Right cardiac atrium (tissue), 5 donors: Measurements from ENCODE around the gene EPN2. TPM values are rescaled to one million over a fixed set of nuclear protein-coding genes. Genes with fewer than 3 reads are reported as not detected.

Source experiments
- ATAC-seq, 2 donors: fragments of 200-7000 bp; cut with Tn5 transposase; one replicate each; pipeline versions ENCODE4 v1.8.0 to v1.9.1; 2020; ENCODE audit warnings: moderate library complexity in 2 of 2, mild to moderate bottlenecking in 1 of 2
- DNase-seq, 3 donors: peaks; one replicate each; pipeline ENCODE4 v3.0.0-alpha.2; 2020
- H3K27ac ChIP-seq: one replicate; pipeline ENCODE4 v1.5.1; 2013; ENCODE audit warnings: mild to moderate bottlenecking, low read length, control low read depth, moderate library complexity
- H3K27me3 ChIP-seq: one replicate; pipeline ENCODE4 v1.6.1; 2013; ENCODE audit not compliant: control insufficient read depth, insufficient read depth
- H3K4me1 ChIP-seq: one replicate; pipeline ENCODE4 v1.6.1; 2013; ENCODE audit warnings: low read length; ENCODE audit not compliant: control insufficient read depth, insufficient read depth
- H3K4me3 ChIP-seq: one replicate; pipeline ENCODE4 v1.5.1; 2013; ENCODE audit warnings: low read length, control low read depth
- H3K9me3 ChIP-seq: one replicate; pipeline ENCODE4 v1.6.1; 2013; ENCODE audit warnings: low read length; ENCODE audit not compliant: control insufficient read depth
- WGBS: extraction: QIAGEN DNeasy Blood & Tissue Kit; methylation state at CpG from one replicate; pipeline ENCODE4 v1.1.7; 2013; 5-methylcytosine and 5-hydroxymethylcytosine counted together
- intact Hi-C, 4 donors: fragments of 100-400 bp; cut with DNase I; formaldehyde crosslinking; loops; one replicate each; pipeline versions ENCODE4 v1.11.0 to v1.14.0; 2022 to 2023
- polyA plus RNA-seq: library from polyadenylated mRNA; stranded (reverse); fragments of 200-250 nt; gene quantifications from one replicate; pipeline ENCODE4 v1.2.3, GENCODE V29; 2013
- total RNA-seq, 4 donors: library from RNA; stranded (reverse); fragmentation: NEBNext Ultra II Directional; extraction: Animal tissue kit (Norgen Biotek cat#: 25700); gene quantifications; one replicate each; pipeline ENCODE4 v1.2.1, GENCODE V29; 2021
- donor health status: healthy with polysubstance abuse.
- donor health status: DM: no; HTN: yes; CAD: no.
- donor health status: DM: no; HTN: no; CAD: no.
- donor health status: DM: no; HTN: yes; CAD: no; lungs with severe emphysema.
- donor health status: DM: yes; HTN: yes; CAD: no.

The EPN2 gene
- total and polyA plus RNA-seq, 5 donors, result 50.2 to 138 (median 113) TPM

DNA sequence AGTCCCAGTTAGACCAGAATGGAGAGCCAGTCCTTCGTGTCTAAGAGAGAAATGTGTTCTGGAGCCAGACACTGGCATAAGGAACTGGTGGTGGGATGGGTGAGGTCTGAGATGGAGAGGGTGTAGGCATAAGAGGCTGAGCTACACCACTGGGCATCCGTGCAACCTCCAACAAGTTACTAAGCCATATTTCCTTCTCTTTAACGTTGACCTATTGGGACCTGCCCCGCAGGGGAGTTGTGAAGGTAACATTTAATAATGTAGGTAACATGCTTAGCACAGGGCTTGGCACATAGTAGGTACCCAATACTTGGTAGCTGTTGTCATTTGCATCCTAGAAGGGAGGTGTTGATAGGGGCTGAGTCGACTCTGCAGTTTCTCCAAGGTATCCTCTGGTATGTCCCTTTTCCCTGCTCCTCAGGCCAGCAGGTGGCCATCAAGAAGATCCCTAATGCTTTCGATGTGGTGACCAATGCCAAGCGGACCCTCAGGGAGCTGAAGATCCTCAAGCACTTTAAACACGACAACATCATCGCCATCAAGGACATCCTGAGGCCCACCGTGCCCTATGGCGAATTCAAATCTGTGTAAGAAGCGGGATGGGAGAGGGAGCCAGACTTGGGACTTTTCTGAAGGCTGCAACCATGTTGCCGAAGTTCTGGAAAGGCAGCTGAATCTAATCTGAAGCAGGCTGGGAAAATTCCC lies 142.3 kb downstream of the EPN2 start:
- WGBS, result 74% methylated on average over 13 of the region's 13 CpGs
- Histone ChIP-seq H3K4me3 (peak overlapping the region; percentile 77), H3K9me3 (no peaks in the 10 kb centered on the region), H3K4me1 (peaks cover 10% of the 10 kb centered on the region), H3K27ac (no peak overlapping the region), H3K27me3 (no peaks in the 10 kb centered on the region)
- no peak for DNase-seq
- no peak for ATAC-seq
- intact Hi-C loops, result loop anchor here in 2 of 4 donors (5.0 to 10.0 kb wide), 2 partner anchors 55 to 128 kb away; no protein-coding TSS in a partner anchor

DNA sequence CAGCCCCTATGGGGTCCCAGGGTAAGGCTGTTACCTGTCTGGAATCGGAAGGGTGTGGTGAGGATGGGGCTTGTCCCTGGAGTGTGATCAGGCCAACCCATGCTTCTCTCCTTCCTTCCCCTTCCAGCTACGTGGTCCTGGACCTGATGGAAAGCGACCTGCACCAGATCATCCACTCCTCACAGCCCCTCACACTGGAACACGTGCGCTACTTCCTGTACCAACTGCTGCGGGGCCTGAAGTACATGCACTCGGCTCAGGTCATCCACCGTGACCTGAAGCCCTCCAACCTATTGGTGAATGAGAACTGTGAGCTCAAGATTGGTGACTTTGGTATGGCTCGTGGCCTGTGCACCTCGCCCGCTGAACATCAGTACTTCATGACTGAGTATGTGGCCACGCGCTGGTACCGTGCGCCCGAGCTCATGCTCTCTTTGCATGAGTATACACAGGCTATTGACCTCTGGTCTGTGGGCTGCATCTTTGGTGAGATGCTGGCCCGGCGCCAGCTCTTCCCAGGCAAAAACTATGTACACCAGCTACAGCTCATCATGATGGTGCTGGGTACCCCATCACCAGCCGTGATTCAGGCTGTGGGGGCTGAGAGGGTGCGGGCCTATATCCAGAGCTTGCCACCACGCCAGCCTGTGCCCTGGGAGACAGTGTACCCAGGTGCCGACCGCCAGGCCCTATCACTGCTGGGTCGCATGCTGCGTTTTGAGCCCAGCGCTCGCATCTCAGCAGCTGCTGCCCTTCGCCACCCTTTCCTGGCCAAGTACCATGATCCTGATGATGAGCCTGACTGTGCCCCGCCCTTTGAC lies 143.5 kb downstream of the EPN2 start:
- intact Hi-C loops, result loop anchor here in 1 of 4 donors (10.0 kb wide), 1 partner anchor 56 kb away; no protein-coding TSS in a partner anchor
- no peak overlapping the region for H3K27ac ChIP-seq
- ATAC-seq (no peak), DNase-seq (peak in 2 of 3 donors; percentile 20 to 56)
- WGBS, result 90% methylated on average over 29 of the region's 29 CpGs
- peaks cover 11% of the 10 kb centered on the region for H3K4me1 ChIP-seq
- H3K27me3 ChIP-seq, result no peaks in the 10 kb centered on the region
- H3K4me3 ChIP-seq, result no peak overlapping the region
- no peaks in the 10 kb centered on the region for H3K9me3 ChIP-seq

GRCh38 chr17:19381361-19381740 lies 144.2 kb downstream of the EPN2 start:
- Histone ChIP-seq H3K27me3 (no peaks in the 10 kb centered on the region), H3K27ac (no peak overlapping the region), H3K4me3 (no peak overlapping the region), H3K9me3 (no peaks in the 10 kb centered on the region), H3K4me1 (peaks cover 11% of the 10 kb centered on the region)
- 96% methylated on average over 7 of the region's 7 CpGs for WGBS
- DNase-seq (peak in 1 of 3 donors; percentile 11), ATAC-seq (no peak)
- intact Hi-C loops, result loop anchor here in 1 of 4 donors (10.0 kb wide), 1 partner anchor 57 kb away; no protein-coding TSS in a partner anchor

DNA sequence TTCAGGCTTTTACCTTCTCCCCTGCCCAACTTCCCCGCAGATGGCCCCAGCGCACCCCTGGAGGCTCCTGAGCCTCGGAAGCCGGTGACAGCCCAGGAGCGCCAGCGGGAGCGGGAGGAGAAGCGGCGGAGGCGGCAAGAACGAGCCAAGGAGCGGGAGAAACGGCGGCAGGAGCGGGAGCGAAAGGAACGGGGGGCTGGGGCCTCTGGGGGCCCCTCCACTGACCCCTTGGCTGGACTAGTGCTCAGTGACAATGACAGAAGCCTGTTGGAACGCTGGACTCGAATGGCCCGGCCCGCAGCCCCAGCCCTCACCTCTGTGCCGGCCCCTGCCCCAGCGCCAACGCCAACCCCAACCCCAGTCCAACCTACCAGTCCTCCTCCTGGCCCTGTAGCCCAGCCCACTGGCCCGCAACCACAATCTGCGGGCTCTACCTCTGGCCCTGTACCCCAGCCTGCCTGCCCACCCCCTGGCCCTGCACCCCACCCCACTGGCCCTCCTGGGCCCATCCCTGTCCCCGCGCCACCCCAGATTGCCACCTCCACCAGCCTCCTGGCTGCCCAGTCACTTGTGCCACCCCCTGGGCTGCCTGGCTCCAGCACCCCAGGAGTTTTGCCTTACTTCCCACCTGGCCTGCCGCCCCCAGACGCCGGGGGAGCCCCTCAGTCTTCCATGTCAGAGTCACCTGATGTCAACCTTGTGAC lies 144.7 kb downstream of the EPN2 start:
- intact Hi-C loops, result loop anchor here in 1 of 4 donors (10.0 kb wide), 1 partner anchor 57 kb away; no protein-coding TSS in a partner anchor
- no peak overlapping the region for H3K27ac ChIP-seq
- H3K4me3 ChIP-seq, result no peak overlapping the region
- WGBS, result 90% methylated on average over 31 of the region's 31 CpGs
- ATAC-seq (no peak), DNase-seq (peak; percentile 14 to 67 (median 51))
- peaks cover 14% of the 10 kb centered on the region for H3K4me1 ChIP-seq
- no peaks in the 10 kb centered on the region for H3K9me3 ChIP-seq
- no peaks in the 10 kb centered on the region for H3K27me3 ChIP-seq

DNA sequence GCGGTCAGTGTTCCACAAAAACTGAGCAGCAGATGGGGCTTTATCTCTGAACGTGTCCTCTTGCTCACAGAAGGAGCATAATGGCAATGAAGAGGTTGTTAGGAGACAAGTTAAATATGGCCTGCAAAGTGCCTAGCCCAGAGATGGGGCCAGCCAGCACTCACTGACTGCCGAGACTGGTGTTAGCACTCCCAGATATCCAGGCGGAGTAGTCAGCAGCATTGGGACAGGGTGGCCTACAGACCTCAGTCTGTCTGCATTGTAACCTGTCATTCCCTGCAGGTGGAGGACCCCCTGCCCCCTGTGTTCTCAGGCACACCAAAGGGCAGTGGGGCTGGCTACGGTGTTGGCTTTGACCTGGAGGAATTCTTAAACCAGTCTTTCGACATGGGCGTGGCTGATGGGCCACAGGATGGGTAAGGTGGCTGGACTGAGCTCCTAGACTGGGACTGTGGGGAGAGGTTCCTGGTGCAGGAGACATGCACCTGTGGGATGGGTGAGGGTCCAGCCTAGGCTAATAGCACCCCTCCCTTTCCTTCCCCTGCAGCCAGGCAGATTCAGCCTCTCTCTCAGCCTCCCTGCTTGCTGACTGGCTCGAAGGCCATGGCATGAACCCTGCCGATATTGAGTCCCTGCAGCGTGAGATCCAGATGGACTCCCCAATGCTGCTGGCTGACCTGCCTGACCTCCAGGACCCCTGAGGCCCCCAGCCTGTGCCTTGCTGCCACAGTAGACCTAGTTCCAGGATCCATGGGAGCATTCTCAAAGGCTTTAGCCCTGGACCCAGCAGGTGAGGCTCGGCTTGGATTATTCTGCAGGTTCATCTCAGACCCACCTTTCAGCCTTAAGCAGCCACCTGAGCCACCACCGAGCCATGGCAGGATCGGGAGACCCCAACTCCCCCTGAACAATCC lies 145.6 kb downstream of the EPN2 start:
- H3K9me3 ChIP-seq, result no peaks in the 10 kb centered on the region
- peaks cover 17% of the 10 kb centered on the region for H3K4me1 ChIP-seq
- H3K27ac ChIP-seq, result no peak overlapping the region
- intact Hi-C loops, result loop anchor here in 1 of 4 donors (10.0 kb wide), 1 partner anchor 58 kb away; no protein-coding TSS in a partner anchor
- no peaks in the 10 kb centered on the region for H3K27me3 ChIP-seq
- WGBS, result 74% methylated on average over 13 of the region's 13 CpGs
- no peak for ATAC-seq
- no peak overlapping the region for H3K4me3 ChIP-seq
- DNase-seq, result peak in 1 of 3 donors; percentile 13

DNA sequence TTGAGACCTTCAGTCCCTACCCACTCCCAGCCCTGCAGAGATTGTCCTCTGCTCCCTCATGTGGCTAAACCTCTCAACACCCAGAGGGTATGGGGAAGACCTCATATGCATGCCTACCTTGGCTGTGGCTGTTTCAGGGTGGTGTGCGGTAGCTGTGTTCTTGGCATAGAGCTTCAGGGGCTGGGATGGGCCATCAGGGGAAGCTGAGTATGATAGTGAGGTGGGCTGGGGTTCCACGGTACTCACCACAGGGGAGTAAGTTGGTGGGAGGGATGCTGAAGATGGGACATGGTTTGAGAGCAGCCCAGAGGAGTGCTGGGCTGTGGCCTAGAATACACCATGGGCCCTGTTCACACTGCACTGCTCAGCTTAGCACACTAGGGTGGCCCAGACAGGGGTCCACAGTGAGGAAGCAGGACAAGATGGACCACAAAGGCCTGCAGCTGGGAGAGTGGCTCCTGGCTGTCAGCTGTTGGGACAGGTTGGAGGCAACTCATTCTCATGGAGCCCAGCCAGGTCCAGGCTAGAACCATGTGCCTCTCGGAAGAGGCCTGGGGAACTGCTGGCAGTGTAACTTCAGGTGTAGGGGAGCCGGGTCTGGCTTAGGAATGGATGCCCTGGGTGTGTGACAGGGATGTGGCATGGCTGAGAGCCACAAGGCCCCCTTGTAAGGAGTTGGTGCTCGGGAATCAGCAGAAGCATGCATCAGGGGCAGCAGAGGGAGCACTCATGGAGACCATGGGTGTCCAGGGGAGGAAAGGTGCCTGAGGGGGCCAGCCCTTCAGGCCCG lies 146.7 kb downstream of the EPN2 start:
- Histone ChIP-seq H3K4me1 (peaks cover 23% of the 10 kb centered on the region), H3K27me3 (no peaks in the 10 kb centered on the region), H3K4me3 (no peak overlapping the region), H3K27ac (peak overlapping the region; percentile 73), H3K9me3 (no peaks in the 10 kb centered on the region)
- WGBS, result 63% methylated on average over 6 of the region's 6 CpGs
- intact Hi-C loops, result loop anchor here in 1 of 4 donors (10.0 kb wide), 1 partner anchor 59 kb away; no protein-coding TSS in a partner anchor
- DNase-seq, result peak; percentile 75 to 84 (median 78)
- peak; percentile 3 to 12 for ATAC-seq

GRCh38 chr17:19384723-19385391 lies 147.7 kb downstream of the EPN2 start:
- peak; percentile 68 to 69 for ATAC-seq
- no peak overlapping the region for H3K4me3 ChIP-seq
- intact Hi-C loops, result loop anchor here in 1 of 4 donors (10.0 kb wide), 1 partner anchor 60 kb away; no protein-coding TSS in a partner anchor
- WGBS, result 30% methylated on average over 16 of the region's 16 CpGs
- H3K27me3 ChIP-seq, result no peaks in the 10 kb centered on the region
- DNase-seq, result peak; percentile 92 to 98 (median 96)
- peaks cover 23% of the 10 kb centered on the region for H3K4me1 ChIP-seq
- peak overlapping the region; percentile 73 for H3K27ac ChIP-seq
- no peaks in the 10 kb centered on the region for H3K9me3 ChIP-seq

GRCh38 chr17:19385521-19385983 lies 148.4 kb downstream of the EPN2 start:
- Histone ChIP-seq H3K27me3 (no peaks in the 10 kb centered on the region), H3K4me3 (no peak overlapping the region), H3K9me3 (no peaks in the 10 kb centered on the region), H3K4me1 (peaks cover 23% of the 10 kb centered on the region), H3K27ac (peak overlapping the region; percentile 56)
- ATAC-seq (no peak), DNase-seq (peak in 1 of 3 donors; percentile 74)
- intact Hi-C loops, result loop anchor here in 1 of 4 donors (10.0 kb wide), 1 partner anchor 61 kb away; no protein-coding TSS in a partner anchor
- 72% methylated on average over 9 of the region's 9 CpGs for WGBS
